BE2C (cell line): ENCODE measurements around the gene TRMT1.

ENCODE experiments used
- DNase-seq: peaks from one replicate; pipeline ENCODE4 v3.0.0-alpha.2; 2020
- H3K27me3 ChIP-seq: fragments of 250-450 bp; sonication (Bioruptor Pico); 2 replicates; pipeline ENCODE4 v1.5.1; 2020; ENCODE audit warnings: mild to moderate bottlenecking
- H3K36me3 ChIP-seq: fragments of 250-450 bp; sonication (Bioruptor Pico); 2 replicates; pipeline ENCODE4 v1.5.1; 2020; ENCODE audit warnings: mild to moderate bottlenecking
- H3K4me1 ChIP-seq: fragments of 250-450 bp; sonication (Bioruptor Pico); 2 replicates; pipeline ENCODE4 v1.5.1; 2020
- H3K4me3 ChIP-seq: 2 replicates; pipeline ENCODE4 v1.5.1; 2011; ENCODE audit warnings: low read depth, low read length
- H3K9me3 ChIP-seq: fragments of 250-450 bp; sonication (Bioruptor Pico); 2 replicates; pipeline ENCODE4 v1.5.1; 2020
- CTCF ChIP-seq: IDR thresholded peaks from 2 replicates; pipeline ENCODE4 v1.5.1; 2012; ENCODE audit warnings: mild to moderate bottlenecking, low read depth, low read length

TRMT1 gene

GRCh38 chr19:13097463-13098258 is 18.9 kb downstream of the TRMT1 start:
- no peak for DNase-seq

GRCh38 chr19:13097033-13097462 is 19.5 kb downstream of the TRMT1 start:
- no peak overlapping the region for H3K4me3 ChIP-seq
- H3K36me3 ChIP-seq = 0 out of 2 replicates have a peak, but pooled peaks cover 3% of the 10 kb centered on the region
- H3K4me1 ChIP-seq = peaks cover 32% of the 10 kb centered on the region
- H3K27me3 ChIP-seq = no peaks in the 10 kb centered on the region
- H3K9me3 ChIP-seq = no peaks in the 10 kb centered on the region
- no peak for TF ChIP-seq CTCF
- DNase-seq = no peak

More at GRCh38 chr19:13097463-13098258, 18.9 kb downstream of the TRMT1 start:
- peak overlapping the region; percentile 16; the same call in 1 of the 2 replicates for H3K4me3 ChIP-seq
- no peaks in the 10 kb centered on the region for H3K9me3 ChIP-seq
- H3K27me3 ChIP-seq = no peaks in the 10 kb centered on the region
- no peak for TF ChIP-seq CTCF
- peaks cover 30% of the 10 kb centered on the region for H3K4me1 ChIP-seq
- 0 out of 2 replicates have a peak, but pooled peaks cover 3% of the 10 kb centered on the region for H3K36me3 ChIP-seq

- DNase-seq = peak; percentile 68
- H3K36me3 ChIP-seq = 0 out of 2 replicates have a peak, but pooled peaks cover 3% of the 10 kb centered on the region
- no peaks in the 10 kb centered on the region for H3K9me3 ChIP-seq
- H3K27me3 ChIP-seq = no peaks in the 10 kb centered on the region
- peak; percentile 34 for TF ChIP-seq CTCF
- H3K4me3 ChIP-seq = peak overlapping the region; percentile 11
- peaks cover 38% of the 10 kb centered on the region for H3K4me1 ChIP-seq
These were observed 20.3 kb downstream of the TRMT1 start for GRCh38 chr19:13095934-13096927.

- H3K4me3 ChIP-seq = no peak overlapping the region
- DNase-seq = no peak
- no peak for TF ChIP-seq CTCF
- H3K27me3 ChIP-seq = no peaks in the 10 kb centered on the region
- peaks cover 44% of the 10 kb centered on the region for H3K4me1 ChIP-seq
- no peaks in the 10 kb centered on the region for H3K9me3 ChIP-seq
- H3K36me3 ChIP-seq = 0 out of 2 replicates have a peak, but pooled peaks cover 3% of the 10 kb centered on the region
These were observed 21.2 kb downstream of the TRMT1 start for GRCh38 chr19:13095393-13095784.

- H3K36me3 ChIP-seq = no peaks in the 10 kb centered on the region
- peaks cover 49% of the 10 kb centered on the region for H3K4me1 ChIP-seq
- H3K4me3 ChIP-seq = no peak overlapping the region
- no peaks in the 10 kb centered on the region for H3K9me3 ChIP-seq
- no peak for TF ChIP-seq CTCF
- DNase-seq = peak; percentile 49
- H3K27me3 ChIP-seq = no peaks in the 10 kb centered on the region
These were observed 21.7 kb downstream of the TRMT1 start for GRCh38 chr19:13094771-13095392.
